ENCODE data around the gene MELK.

MELK gene

GRCh38 chr9:36584620-36585460 is 12.1 kb downstream of the MELK start:
- DNase-seq = no peak

GRCh38 chr9:36590231-36590630 is 17.5 kb downstream of the MELK start:
- no peak for DNase-seq

GRCh38 chr9:36592801-36593583 is 20.3 kb downstream of the MELK start:
- no peak for DNase-seq

- DNase-seq = no peak
Measured at GRCh38 chr9:36594213-36594612, 21.5 kb downstream of the MELK start.

- DNase-seq = no peak
Measured at GRCh38 chr9:36597412-36598178, 24.9 kb downstream of the MELK start.

GRCh38 chr9:36598273-36598672 is 25.6 kb downstream of the MELK start:
- no peak for DNase-seq

GRCh38 chr9:36603006-36603405 is 30.3 kb downstream of the MELK start:
- no peak for DNase-seq

- DNase-seq = no peak
Measured at GRCh38 chr9:36609306-36609705, 36.6 kb downstream of the MELK start.

GRCh38 chr9:36622121-36622520 is 49.4 kb downstream of the MELK start:
- DNase-seq = no peak

GRCh38 chr9:36623280-36623679 is 50.6 kb downstream of the MELK start:
- no peak for DNase-seq

GRCh38 chr9:36625006-36625615 is 52.4 kb downstream of the MELK start:
- no peak for DNase-seq

GRCh38 chr9:36632892-36633291 is 60.2 kb downstream of the MELK start:
- no peak for DNase-seq

GRCh38 chr9:36637491-36638270 is 65.0 kb downstream of the MELK start:
- DNase-seq = no peak

GRCh38 chr9:36640771-36641381 is 68.2 kb downstream of the MELK start:
- DNase-seq = no peak

- DNase-seq = no peak
Measured at GRCh38 chr9:36642817-36643216, 70.1 kb downstream of the MELK start.

GRCh38 chr9:36656842-36657241 is 84.1 kb downstream of the MELK start:
- no peak for DNase-seq

- DNase-seq = no peak
Measured at GRCh38 chr9:36659500-36659899, 86.8 kb downstream of the MELK start.

- no peak for DNase-seq
Measured at GRCh38 chr9:36664806-36665205, 92.1 kb downstream of the MELK start.

GRCh38 chr9:36665387-36665786 is 92.7 kb downstream of the MELK start:
- no peak for DNase-seq

- DNase-seq = no peak
Measured at GRCh38 chr9:36665921-36666431, 93.3 kb downstream of the MELK start.

- no peak for DNase-seq
Measured at GRCh38 chr9:36671561-36671960, 98.9 kb downstream of the MELK start.
